Gastrocnemius medialis (tissue), 4 donors: Measurements from ENCODE around the gene RAB11A. TPM values are rescaled to one million over a fixed set of nuclear protein-coding genes. Genes with fewer than 3 reads are reported as not detected.

Experiments
- ATAC-seq, 2 donors: fragments of 150-250 bp; one replicate each; pipeline ENCODE4 v1.9.1; 2016
- DNase-seq, 2 donors: peaks; one replicate each; pipeline ENCODE4 v3.0.0-alpha.2; 2019
- H3K27ac ChIP-seq, 4 donors: fragments of 200-600 bp; sonication (generic); 1 replicate in 1 of 4; 2 replicates in 3 of 4; pipeline ENCODE4 v1.5.1; 2016 to 2018; ENCODE audit warnings: mild to moderate bottlenecking in 2 of 4, moderate library complexity in 1 of 4
- H3K27me3 ChIP-seq, 3 donors: fragments of 200-600 bp; sonication (generic) in 2 of 3; 1 replicate in 1 of 3; 2 replicates in 2 of 3; pipeline versions ENCODE4 v1.5.1 to v1.6.0; 2016 to 2019; ENCODE audit warnings: mild to moderate bottlenecking in 1 of 3, moderate library complexity in 1 of 3
- H3K36me3 ChIP-seq, 2 donors: fragments of 200-600 bp; sonication (generic) in 1 of 2; one replicate each; pipeline ENCODE4 v1.5.1; 2017 to 2018
- H3K4me1 ChIP-seq, 2 donors: fragments of 200-600 bp; sonication (generic) in 1 of 2; one replicate each; pipeline ENCODE4 v1.5.1; 2016 to 2017; ENCODE audit warnings: mild to moderate bottlenecking in 2 of 2
- H3K4me3 ChIP-seq, 4 donors: fragments of 200-600 bp; sonication (generic) in 3 of 4; 1 replicate in 1 of 4; 2 replicates in 3 of 4; pipeline ENCODE4 v1.5.1; 2016 to 2019; ENCODE audit warnings: mild to moderate bottlenecking in 2 of 4
- H3K9me3 ChIP-seq, 3 donors: fragments of 200-600 bp; sonication (generic) in 2 of 3; 1 replicate in 1 of 3; 2 replicates in 2 of 3; pipeline ENCODE4 v1.5.1; 2016 to 2019
- POLR2A ChIP-seq, 2 donors: fragments of 450-650 bp; IDR thresholded peaks; one replicate each; pipeline ENCODE4 v1.6.1; 2017; ENCODE audit warnings: antibody characterized with exemption in 2 of 2, mild to moderate bottlenecking in 2 of 2, moderate library complexity in 2 of 2
- in situ Hi-C, 4 donors: fragments of 200-750 bp; cut with MboI; loops; one replicate each; pipeline versions ENCODE4 v1.15.0 to v1.8.0; 2017; ENCODE audit warnings: low sequenced_read_pairs in 4 of 4
- intact Hi-C: fragments of 100-400 bp; cut with DNase I; formaldehyde crosslinking; loops from one replicate; pipeline ENCODE4 v1.15.1; 2023; ENCODE audit warnings: low total_unique reads
- total RNA-seq, 4 donors: library from RNA; depleted of rRNA; stranded (reverse); fragments of >200 nt; gene quantifications; one replicate each; pipeline versions ENCODE4 v1.1.0 to v1.2.3, GENCODE V29; 2016
- TF ChIP-seq, protein P1 (sequence below), 5 experiments: fragments of 450-650 bp in 3 of 5; fragments of 200-600 bp in 2 of 5; sonication (generic) in 2 of 5; IDR thresholded peaks in 4 of 5; conservative IDR thresholded peaks in 1 of 5; 1 replicate in 4 of 5; 2 replicates in 1 of 5; pipeline ENCODE4 v1.5.1; 2016 to 2019; ENCODE audit warnings: antibody characterized with exemption in 5 of 5, mild to moderate bottlenecking in 3 of 5, moderate library complexity in 3 of 5

Gene RAB11A
- total RNA-seq, 4 donors from 2014 or later = 93.0 to 207 (median 166) TPM

DNA sequence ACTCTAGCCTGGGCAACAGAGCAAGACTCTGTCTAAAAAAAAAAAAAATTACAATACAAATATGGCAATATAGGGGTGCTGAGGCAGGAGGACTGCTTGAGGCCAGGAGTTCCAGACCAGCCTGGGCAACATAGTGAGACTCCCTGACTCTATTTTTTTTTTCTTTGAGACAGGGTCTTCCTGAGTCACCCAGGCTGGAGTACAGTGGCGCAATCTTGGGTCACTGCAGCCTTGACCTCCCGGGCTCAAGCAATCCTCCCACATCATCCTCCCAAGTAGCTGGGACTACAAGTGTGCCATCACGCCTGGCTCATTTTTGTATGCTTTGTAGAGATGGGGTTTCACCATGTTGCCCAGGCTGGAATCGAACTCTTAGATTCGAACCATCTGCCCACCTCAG is 17.3 kb upstream of the RAB11A start:
- Histone ChIP-seq H3K36me3 (no peaks in the 10 kb centered on the region), H3K27ac (no peak overlapping the region), H3K4me1 (no peaks in the 10 kb centered on the region), H3K4me3 (no peak overlapping the region), H3K27me3 (no peaks in the 10 kb centered on the region), H3K9me3 (no peaks in the 10 kb centered on the region)
- in situ Hi-C loops (loop anchor here (25.0 kb wide), 1 partner anchor 215 kb away; no protein-coding TSS in a partner anchor), intact Hi-C loops (no loop called here)
- TF ChIP-seq, protein P1, sequence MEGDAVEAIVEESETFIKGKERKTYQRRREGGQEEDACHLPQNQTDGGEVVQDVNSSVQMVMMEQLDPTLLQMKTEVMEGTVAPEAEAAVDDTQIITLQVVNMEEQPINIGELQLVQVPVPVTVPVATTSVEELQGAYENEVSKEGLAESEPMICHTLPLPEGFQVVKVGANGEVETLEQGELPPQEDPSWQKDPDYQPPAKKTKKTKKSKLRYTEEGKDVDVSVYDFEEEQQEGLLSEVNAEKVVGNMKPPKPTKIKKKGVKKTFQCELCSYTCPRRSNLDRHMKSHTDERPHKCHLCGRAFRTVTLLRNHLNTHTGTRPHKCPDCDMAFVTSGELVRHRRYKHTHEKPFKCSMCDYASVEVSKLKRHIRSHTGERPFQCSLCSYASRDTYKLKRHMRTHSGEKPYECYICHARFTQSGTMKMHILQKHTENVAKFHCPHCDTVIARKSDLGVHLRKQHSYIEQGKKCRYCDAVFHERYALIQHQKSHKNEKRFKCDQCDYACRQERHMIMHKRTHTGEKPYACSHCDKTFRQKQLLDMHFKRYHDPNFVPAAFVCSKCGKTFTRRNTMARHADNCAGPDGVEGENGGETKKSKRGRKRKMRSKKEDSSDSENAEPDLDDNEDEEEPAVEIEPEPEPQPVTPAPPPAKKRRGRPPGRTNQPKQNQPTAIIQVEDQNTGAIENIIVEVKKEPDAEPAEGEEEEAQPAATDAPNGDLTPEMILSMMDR (IDR thresholded peaks at IDR 0.05 in 4 of 5, conservative IDR thresholded peaks at IDR 0.05 in 1 of 5) = no peak
- TF ChIP-seq POLR2A (IDR thresholded peaks at IDR 0.05) = no peak
- no peak for ATAC-seq
- no peak for DNase-seq

DNA sequence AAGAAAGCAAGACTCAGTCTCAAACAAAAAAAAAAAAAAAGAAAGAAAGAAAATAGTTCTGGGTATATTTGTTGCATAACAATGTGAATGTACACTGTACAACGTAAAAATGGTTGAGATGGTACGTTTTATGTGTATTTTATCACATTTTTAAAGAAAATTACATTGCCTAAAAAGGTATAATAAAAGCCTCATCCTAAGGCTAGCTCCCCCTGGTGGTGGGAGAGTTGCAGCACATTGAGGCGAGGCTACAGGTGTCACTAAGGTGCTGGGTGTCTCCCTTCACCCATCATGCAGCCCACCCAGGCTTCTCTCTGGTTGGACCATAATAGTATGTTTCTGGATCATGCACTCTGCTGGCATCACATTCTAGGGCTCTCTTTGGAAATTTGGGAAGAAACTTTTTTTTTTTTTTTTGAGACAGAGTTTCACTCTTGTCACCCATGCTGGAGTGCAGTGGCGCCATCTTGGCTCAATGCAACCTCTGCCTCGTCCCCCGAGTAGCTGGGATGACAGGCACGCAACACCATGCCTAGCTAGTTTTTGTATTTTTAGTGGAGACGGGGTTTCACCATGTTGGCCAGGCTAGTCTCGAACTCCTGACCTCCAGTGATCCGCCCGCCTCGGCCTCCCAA is 12.4 kb upstream of the RAB11A start:
- H3K4me1 ChIP-seq = peaks cover 13 to 14% of the 10 kb centered on the region in 2 donors
- in situ Hi-C loops = loop anchor here (25.0 kb wide), 1 partner anchor 220 kb away; no protein-coding TSS in a partner anchor
- peak overlapping the region in 2 of 4 donors; percentile 28 to 85 for H3K27ac ChIP-seq
- TF ChIP-seq, protein P1 (IDR thresholded peaks at IDR 0.05 in 4 of 5, conservative IDR thresholded peaks at IDR 0.05 in 1 of 5) = peak; percentile 49 to 77 (median 70)
- TF ChIP-seq POLR2A (IDR thresholded peaks at IDR 0.05) = no peak
- intact Hi-C loops = loop anchor here (1.0 kb wide), 1 partner anchor 25 kb away; no protein-coding TSS in a partner anchor
- H3K36me3 ChIP-seq = no peaks in the 10 kb centered on the region
- ATAC-seq (peak in 1 of 2 donors; percentile 16), DNase-seq (peak in 1 of 2 donors; percentile 44)
- H3K27me3 ChIP-seq = no peaks in the 10 kb centered on the region
- H3K9me3 ChIP-seq = no peaks in the 10 kb centered on the region
- H3K4me3 ChIP-seq = no peak overlapping the region

DNA sequence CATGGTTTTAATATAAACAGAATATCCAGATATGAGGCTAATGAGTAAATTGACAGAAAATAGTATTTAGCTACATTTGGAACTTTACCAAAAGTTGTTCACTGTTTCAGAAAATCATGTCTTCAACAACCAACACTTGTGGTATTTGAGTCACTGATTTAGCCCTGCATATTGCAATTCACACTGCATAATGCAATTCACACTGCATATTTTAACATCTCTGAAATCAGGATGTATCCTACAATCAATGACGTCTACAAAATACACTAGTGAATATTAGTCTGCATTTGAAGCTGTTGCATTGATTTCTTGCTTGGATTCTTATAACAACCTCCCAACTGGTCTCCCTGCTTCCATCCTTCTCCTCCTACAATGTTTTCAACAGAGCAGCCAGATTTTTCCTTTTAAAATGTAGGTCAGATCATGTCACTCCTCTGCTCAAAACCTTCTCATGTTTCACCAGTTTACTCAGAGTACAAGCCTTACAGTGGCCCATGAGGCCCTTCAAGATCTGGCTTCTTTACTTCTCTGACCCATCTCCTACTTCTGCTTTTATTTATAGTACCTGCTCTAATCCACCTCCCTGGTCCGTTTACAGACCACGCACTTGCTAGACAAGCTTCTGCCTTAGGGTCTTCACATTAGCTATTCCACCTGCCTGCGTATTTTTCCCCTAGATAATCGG is 11.4 kb upstream of the RAB11A start:
- H3K36me3 ChIP-seq = no peaks in the 10 kb centered on the region
- no peaks in the 10 kb centered on the region for H3K9me3 ChIP-seq
- no peaks in the 10 kb centered on the region for H3K27me3 ChIP-seq
- peaks cover 13 to 14% of the 10 kb centered on the region in 2 donors for H3K4me1 ChIP-seq
- in situ Hi-C loops = loop anchor here (25.0 kb wide), 1 partner anchor 221 kb away; no protein-coding TSS in a partner anchor
- no peak for TF ChIP-seq POLR2A (IDR thresholded peaks at IDR 0.05)
- TF ChIP-seq, protein P1 (IDR thresholded peaks at IDR 0.05 in 4 of 5, conservative IDR thresholded peaks at IDR 0.05 in 1 of 5) = no peak
- no peak overlapping the region for H3K4me3 ChIP-seq
- DNase-seq = peak; percentile 17 to 31
- peak overlapping the region; percentile 71 to 85 (median 73) for H3K27ac ChIP-seq
- peak; percentile 97 to 99 for ATAC-seq
- intact Hi-C loops = no loop called here

- ATAC-seq (no peak), DNase-seq (peak in 1 of 2 donors; percentile 20)
- H3K27ac ChIP-seq = no peak overlapping the region
- no peaks in the 10 kb centered on the region for H3K36me3 ChIP-seq
- TF ChIP-seq, protein P1 (IDR thresholded peaks at IDR 0.05 in 4 of 5, conservative IDR thresholded peaks at IDR 0.05 in 1 of 5) = peak in 2 of 5 experiments; percentile 13 to 38
- TF ChIP-seq POLR2A (IDR thresholded peaks at IDR 0.05) = no peak
- H3K9me3 ChIP-seq = no peaks in the 10 kb centered on the region
- H3K4me1 ChIP-seq = peaks cover 7 to 9% of the 10 kb centered on the region in 2 donors
- intact Hi-C loops = loop anchor here (10.0 kb wide), 2 partner anchors 228 to 632 kb away; partner anchors contain the start of gene SNAPC5
- H3K4me3 ChIP-seq = no peak overlapping the region
- no peaks in the 10 kb centered on the region for H3K27me3 ChIP-seq
- in situ Hi-C loops = loop anchor here (10.0 to 25.0 kb wide), 2 partner anchors 68 to 225 kb away; partner anchors contain the start of gene DENND4A (in 1 of the 4)
Measured at GRCh38 chr15:65862682-65863081, 6.6 kb upstream of the RAB11A start.
